Subcutaneous preadipocyte (primary cell): Measurements from ENCODE around the gene WNK4. TPM values are rescaled to one million over a fixed set of nuclear protein-coding genes. Genes with fewer than 3 reads are reported as not detected.

Experiments
- small RNA-seq: library from RNA; depleted of rRNA; stranded (forward); fragments of <200 nt; gene quantifications from one replicate; pipeline ENCODE3, GENCODE V24; 2012
- total RNA-seq: library from RNA; depleted of rRNA; stranded (reverse); fragments of >200 nt; gene quantifications from 2 replicates; pipeline ENCODE4 v1.2.3, GENCODE V29; 2012

Gene WNK4
- 0.59 TPM in 1 of 2 replicates, not detected in the other for total RNA-seq

DNA sequence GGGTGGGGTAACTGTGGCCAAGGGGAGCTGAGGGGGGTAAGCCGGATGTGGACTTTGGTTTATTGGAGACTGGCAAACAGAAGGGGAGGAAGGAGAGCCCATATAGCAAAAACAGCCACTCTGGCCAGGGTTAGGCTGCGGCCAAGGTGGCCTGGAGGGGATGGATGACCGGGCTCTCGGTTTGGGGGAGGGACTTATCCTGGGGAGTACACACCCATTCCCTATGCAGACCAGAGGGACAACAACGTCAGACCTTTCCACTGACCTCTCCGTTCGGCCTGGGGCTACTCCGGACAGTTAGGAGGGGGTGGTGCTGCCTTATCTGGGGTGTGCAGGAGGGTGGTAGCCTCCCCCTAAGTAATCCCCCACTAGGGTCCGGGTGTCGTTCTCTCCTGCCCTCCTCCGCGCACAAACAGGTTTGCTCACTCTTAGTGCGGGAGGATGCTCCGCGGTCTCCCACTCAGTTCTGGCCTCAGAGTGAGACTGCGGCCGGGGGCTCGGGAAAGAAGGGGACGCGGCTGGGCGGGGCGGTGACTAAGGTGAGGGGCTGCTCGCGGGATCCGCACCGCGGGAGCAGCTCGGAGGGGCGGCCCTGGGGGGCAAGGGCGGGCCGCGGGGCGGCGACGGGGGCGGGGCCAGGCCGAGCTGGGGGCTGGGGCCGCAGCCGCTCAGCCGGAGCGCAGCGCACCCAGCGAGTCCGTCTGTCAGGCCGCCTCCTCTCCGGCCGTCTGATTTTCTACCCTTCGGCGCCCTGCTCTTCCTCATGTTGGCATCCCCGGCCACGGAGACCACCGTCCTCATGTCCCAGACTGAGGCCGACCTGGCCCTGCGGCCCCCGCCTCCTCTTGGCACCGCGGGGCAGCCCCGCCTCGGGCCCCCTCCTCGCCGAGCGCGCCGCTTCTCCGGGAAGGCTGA lies at the start of gene WNK4:
WNK4 (plus strand) TSS at position 675 of the 915 bp plus-strand sequence; CDS start at position 764, 89 bp downstream.

DNA sequence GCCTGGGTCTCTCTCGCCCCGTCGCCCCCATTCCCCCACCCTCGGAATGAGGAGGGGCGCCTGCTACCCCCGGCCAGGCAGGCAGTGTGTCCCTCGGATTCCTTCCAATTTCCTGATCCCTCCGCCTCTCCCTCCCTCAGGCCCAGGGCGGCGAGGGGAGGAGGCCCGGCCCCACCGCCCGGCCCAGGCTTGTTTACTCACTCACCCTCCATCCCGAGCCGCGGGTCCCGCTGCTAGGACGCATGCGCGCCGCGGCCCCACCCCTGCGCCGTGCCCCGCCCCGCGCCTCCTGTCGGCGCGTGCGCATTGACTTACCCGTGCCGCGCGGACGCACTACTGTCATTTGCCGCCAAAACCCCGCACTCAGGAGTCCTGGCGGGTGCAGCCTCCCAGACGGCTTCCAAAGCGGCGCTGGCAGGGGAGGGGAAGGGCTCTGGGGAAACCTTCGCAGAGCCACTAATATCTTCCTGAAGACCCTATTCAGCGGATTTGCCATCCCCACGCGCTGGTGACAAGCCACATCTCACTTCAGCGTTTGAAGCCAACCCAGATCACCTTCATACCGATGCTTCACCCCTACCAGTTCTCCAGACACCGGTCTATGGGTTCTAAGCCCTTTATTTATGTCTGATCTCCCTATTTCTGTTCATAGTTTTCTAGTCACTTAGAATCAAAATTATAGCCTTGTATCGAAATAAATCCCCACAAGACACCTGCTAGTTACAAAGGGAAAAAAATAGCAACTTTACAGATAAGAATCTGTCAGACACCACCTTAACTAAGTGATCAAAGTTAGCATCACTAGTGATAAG lies 35.4 kb upstream of the WNK4 start, which contains the start of gene EZH1:
EZH1 (minus strand) TSS at position 235 of the 812 bp plus-strand sequence. CDS start 16,099 bp downstream, outside the sequence.

DNA sequence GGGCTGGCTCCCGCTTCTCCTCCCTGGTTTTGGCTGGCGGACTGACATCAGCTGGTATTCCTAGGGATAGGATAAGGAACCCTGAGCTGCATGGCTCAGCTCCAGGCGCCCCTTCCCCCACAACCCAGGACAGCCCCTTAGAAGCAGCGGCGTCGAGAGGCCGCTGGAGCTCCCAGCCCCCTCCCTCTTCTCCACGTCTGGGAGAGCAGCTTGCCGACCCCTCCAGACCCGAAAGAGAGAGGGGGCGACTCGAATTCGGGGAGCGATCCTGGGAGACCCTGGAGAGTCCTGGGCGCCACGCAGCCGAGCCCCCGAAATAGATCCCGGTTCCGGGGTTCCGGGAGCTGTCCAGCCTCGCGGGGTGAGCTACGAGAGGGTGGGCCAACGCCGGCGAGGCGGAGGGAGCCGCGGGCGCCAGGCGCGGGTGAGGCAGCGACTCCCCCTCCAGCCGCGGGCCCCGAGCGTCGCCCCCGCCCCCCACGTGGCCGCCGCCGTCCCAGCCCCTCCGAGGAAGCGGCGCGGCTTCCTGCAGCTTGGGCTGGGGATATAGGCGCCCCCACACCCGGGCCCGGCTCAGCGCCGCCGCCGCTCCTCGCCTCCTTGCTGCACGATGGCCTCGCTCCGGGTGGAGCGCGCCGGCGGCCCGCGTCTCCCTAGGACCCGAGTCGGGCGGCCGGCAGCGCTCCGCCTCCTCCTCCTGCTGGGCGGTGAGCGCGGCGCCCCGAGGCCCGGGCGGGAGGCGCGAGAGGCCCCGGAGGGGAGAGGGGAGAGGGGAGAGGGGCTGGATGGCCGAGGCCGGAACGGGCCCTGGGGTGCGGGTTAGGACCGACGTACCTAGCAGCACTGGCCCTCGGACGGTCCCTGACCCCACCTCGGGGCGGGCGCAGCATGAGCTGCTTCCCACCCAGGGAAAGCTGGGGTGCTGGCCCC lies 19.5 kb upstream of the WNK4 start, which contains the start of gene RAMP2:
RAMP2 (plus strand) TSS at position 576 of the 930 bp plus-strand sequence; CDS start at position 611, 35 bp downstream.

DNA sequence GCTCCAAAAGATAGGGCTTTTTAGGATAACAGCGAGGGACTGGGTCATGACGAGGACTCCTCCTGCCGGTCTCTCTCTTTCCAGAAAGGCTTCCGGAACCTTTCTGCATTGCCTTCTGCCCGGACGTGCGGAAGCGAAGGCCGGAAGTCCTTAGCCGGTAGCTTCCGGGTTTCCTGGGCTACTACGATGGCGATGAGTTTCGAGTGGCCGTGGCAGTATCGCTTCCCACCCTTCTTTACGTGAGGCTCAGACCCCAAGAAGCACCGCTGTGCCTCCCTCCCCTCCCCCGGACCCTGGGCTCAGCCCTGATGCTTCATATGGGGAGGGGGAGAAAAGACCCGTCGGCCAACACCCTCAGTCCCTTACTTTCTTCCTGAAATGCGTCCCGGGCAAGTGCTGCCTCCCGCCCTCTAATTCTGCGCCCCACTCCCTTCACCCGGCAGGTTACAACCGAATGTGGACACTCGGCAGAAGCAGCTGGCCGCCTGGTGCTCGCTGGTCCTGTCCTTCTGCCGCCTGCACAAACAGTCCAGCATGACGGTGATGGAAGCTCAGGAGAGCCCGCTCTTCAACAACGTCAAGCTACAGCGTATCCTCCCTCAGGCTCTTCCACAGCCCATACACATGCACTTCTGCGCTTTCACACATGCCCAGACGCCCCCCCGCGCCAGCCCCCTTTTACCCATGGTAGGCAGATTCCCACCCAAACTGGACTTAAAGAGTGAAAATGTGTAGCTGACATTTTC lies 6.9 kb upstream of the WNK4 start, which contains the start of gene VPS25:
VPS25 (plus strand) TSS at position 160 of the 746 bp plus-strand sequence; CDS start at position 187, 27 bp downstream.

DNA sequence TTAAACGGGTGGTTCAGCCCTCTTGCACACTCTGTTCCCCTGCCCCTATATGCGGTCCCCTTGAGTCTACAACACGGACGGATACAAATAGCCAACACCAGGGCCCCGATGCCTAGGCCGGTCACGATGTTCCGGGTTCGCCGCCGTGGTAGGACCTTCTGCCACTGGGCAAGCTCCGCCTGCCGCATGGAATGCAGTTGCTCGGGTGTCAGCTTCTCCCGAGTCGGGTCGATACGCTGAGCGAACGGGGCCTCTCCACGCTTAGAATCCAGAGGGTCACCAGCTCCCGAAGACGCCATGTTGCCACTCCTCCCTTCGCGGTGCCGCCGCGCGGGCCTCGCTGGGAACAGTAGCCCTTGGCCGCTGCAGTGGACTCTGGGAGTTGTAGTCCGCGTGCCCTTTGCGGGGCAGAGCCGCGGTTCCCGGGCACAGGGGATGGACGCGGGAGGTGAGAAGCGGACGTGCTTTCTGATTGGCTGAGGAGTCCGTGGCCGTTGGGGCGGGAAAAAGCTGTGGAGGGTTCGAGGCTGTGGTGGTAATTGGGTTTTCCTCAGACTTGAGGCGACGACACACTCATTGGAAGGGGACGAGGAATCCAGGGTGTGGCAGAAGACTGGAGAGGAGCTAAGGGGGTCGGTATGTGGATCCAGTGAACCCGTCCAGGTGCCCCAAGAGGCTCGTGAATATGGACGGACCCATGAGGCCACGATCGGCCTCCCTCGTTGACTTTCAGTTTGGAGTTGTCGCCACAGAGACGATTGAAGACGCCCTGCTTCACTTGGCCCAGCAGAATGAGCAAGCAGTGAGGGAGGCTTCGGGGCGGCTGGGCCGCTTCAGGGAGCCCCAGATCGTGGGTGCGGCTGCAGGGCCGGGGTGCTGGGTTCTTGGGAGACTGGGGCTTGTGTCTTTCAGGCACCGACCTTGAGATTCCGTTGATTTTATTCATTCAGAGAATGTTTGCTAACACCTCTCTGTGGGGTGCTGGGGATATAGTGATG lies 18.3 kb downstream of the WNK4 start, which contains the start of the genes CNTD1 and COA3:
CNTD1 (plus strand) TSS at position 479 of the 998 bp plus-strand sequence; CDS start at position 686, 207 bp downstream.
COA3 (minus strand) TSS at position 322 of the 998 bp plus-strand sequence; CDS start at position 299, 23 bp downstream.

DNA sequence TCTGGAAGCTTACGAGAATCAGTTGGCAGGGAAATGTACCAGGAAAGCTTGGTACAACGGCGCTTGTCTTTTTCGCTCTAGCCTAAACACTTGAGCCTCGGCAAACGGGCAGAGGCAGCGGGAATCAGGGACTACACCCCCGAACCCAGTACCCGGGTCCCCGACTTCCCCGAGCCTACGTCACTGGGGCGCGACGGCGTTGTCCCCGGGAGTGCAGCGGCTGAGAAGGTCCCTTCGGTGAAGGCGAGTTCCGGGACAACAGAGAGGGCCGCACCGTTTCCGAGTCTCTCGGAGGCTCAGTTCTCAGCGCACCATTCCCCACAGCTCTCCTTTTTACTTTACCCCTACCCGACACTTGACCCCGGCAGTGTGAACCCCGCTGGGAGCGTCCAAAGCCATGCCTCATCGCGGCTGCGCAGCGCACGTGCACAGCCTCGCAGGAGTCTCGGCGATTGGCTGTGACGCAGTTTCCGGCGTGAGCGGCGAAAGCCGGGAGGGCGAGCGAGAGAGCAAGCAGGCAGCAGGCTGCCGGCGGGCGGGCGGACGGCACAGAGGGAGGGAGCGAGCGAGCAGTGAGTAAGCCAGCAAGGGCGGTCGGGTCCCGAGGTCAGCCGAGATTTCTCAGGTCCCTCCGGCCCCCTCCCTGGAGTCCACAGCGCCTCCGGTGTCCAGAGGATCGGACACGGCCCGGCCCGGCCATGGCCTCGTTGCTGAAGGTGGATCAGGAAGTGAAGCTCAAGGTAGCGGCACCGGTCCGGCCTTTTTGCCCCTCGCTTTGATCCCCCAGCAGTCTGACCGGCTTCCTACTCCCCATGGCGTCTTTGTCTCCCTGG lies 52.7 kb downstream of the WNK4 start, which contains the start of gene PSME3:
PSME3 (plus strand) TSS at position 464 of the 833 bp plus-strand sequence; CDS start at position 699, 235 bp downstream.

DNA sequence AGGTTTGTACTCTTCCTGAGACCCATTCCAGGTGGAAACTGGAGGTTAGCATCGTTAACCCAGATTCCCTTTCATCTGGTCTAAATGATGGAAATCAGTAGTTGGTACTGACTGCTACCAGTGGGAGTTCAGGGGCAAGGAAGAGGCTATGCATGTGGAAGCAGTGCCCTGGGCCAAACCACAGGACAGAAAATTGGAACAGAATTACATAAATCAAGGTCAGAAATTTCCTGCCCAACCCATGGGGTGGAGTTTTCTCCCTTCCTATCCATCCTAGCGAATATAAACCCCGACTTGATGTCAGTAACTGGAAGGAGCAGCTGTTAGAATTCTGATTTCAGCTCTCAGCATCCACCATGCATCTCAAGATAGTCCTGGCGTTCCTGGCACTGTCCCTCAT lies 63.9 kb downstream of the WNK4 start, which contains the start of gene AOC2:
AOC2 (plus strand) TSS at position 310 of the 400 bp plus-strand sequence; CDS start at position 357, 47 bp downstream.

Small RNA genes lying within 50 kb of the gene (small RNA-seq; reads per million reads assigned to genes)
- gene HMGN2P15: not detected
- not detected for gene MIR6781

Other genes with a start within 250 kb of the WNK4 start
- 25.4 and 29.1 TPM in 2 replicates for gene NAGLU, start 244.4 kb upstream of the WNK4 start, total RNA-seq
- 1.5 and 4.3 TPM in 2 replicates for gene HSD17B1, start 227.7 kb upstream of the WNK4 start, total RNA-seq
- gene COASY, start 218.5 kb upstream of the WNK4 start, total RNA-seq: 16.9 and 26.0 TPM in 2 replicates
- 37.5 and 47.7 TPM in 2 replicates for gene MLX, start 213.5 kb upstream of the WNK4 start, total RNA-seq
- gene PSMC3IP, start 202.9 kb upstream of the WNK4 start, total RNA-seq: 5.1 and 8.0 TPM in 2 replicates
- gene RETREG3, start 171.2 kb upstream of the WNK4 start, total RNA-seq: 41.5 and 53.2 TPM in 2 replicates
- gene TUBG1, start 170.9 kb upstream of the WNK4 start, total RNA-seq: 55.9 and 60.2 TPM in 2 replicates
- 12.9 TPM in 2 replicates for gene TUBG2, start 121.3 kb upstream of the WNK4 start, total RNA-seq
- 11.8 and 12.9 TPM in 2 replicates for gene PLEKHH3, start 103.6 kb upstream of the WNK4 start, total RNA-seq
- 2.2 and 3.9 TPM in 2 replicates for gene CCR10, start 98.8 kb upstream of the WNK4 start, total RNA-seq
- gene CNTNAP1, start 98.1 kb upstream of the WNK4 start, total RNA-seq: 15.8 and 16.8 TPM in 2 replicates
- 26.5 and 26.6 TPM in 2 replicates for gene EZH1, start 35.6 kb upstream of the WNK4 start, total RNA-seq
- gene RAMP2, start 19.4 kb upstream of the WNK4 start, total RNA-seq: 0.73 TPM in 1 of 2 replicates, not detected in the other
- gene VPS25, start 7.2 kb upstream of the WNK4 start, total RNA-seq: 50.6 and 55.1 TPM in 2 replicates
- gene COA3, start 18.1 kb downstream of the WNK4 start, total RNA-seq: 54.0 and 61.0 TPM in 2 replicates
- not detected in 2 replicates for gene CNTD1, start 18.3 kb downstream of the WNK4 start, total RNA-seq
- 63.6 and 66.3 TPM in 2 replicates for gene BECN1, start 43.7 kb downstream of the WNK4 start, total RNA-seq
- gene PSME3, start 52.8 kb downstream of the WNK4 start, total RNA-seq: 101 and 117 TPM in 2 replicates
- 0.73 and 1.4 TPM in 2 replicates for gene AOC2, start 64.0 kb downstream of the WNK4 start, total RNA-seq
- 0.20 and 0.37 TPM in 2 replicates for gene AOC3, start 70.6 kb downstream of the WNK4 start, total RNA-seq
- gene G6PC1, start 120.2 kb downstream of the WNK4 start, total RNA-seq: not detected in 2 replicates
- 14.3 and 15.2 TPM in 2 replicates for gene AARSD1, start 183.8 kb downstream of the WNK4 start, total RNA-seq
- gene PTGES3L, start 199.5 kb downstream of the WNK4 start, total RNA-seq: not detected in 2 replicates
- gene RUNDC1, start 200.0 kb downstream of the WNK4 start, total RNA-seq: 4.8 and 7.2 TPM in 2 replicates
- gene RPL27, start 217.8 kb downstream of the WNK4 start, total RNA-seq: 1,167 and 2,306 TPM in 2 replicates
- 17.2 and 33.1 TPM in 2 replicates for gene IFI35, start 226.2 kb downstream of the WNK4 start, total RNA-seq
- gene VAT1, start 241.8 kb downstream of the WNK4 start, total RNA-seq: 304 and 349 TPM in 2 replicates
- gene RND2, start 244.6 kb downstream of the WNK4 start, total RNA-seq: under 0.01 and 0.39 TPM in 2 replicates